GM23338 (cell line): ENCODE results near the gene CPLANE2. TPM values are rescaled to one million over a fixed set of nuclear protein-coding genes. Genes with fewer than 3 reads are reported as not detected.

Source experiments
- ATAC-seq: fragments of 200-7000 bp; cut with Tn5 transposase; 3 replicates; pipeline ENCODE4 v1.9.1; 2020
- DNase-seq: peaks from one replicate; pipeline ENCODE4 v3.0.0-alpha.2; 2015; ENCODE audit warnings: low spot score
- H2AFZ ChIP-seq: fragments of 200-600 bp; sonication (generic); 2 replicates; pipeline ENCODE4 v1.8.0; 2016; ENCODE audit warnings: antibody characterized with exemption, mild to moderate bottlenecking, moderate library complexity
- H3F3A ChIP-seq: fragments of 200-600 bp; sonication (generic); replicated peaks from 2 replicates; pipeline ENCODE4 v1.8.0; 2017; ENCODE audit warnings: antibody characterized with exemption, mixed run types, low read depth
- H3K27ac ChIP-seq: fragments of 200-600 bp; sonication (generic); 2 replicates; pipeline ENCODE4 v1.6.1; 2016; ENCODE audit warnings: low read depth
- H3K27me3 ChIP-seq: fragments of 200-600 bp; sonication (generic); 2 replicates; pipeline ENCODE4 v1.8.0; 2016; ENCODE audit warnings: mild to moderate bottlenecking, mixed run types, moderate library complexity; ENCODE audit not compliant: insufficient read depth
- H3K36me3 ChIP-seq: fragments of 200-600 bp; sonication (generic); 2 replicates; pipeline ENCODE4 v1.8.0; 2016; ENCODE audit warnings: mild to moderate bottlenecking; ENCODE audit not compliant: insufficient read depth
- H3K4me1 ChIP-seq: fragments of 200-600 bp; sonication (generic); 2 replicates; pipeline ENCODE4 v1.8.0; 2016; ENCODE audit warnings: mild to moderate bottlenecking, moderate library complexity; ENCODE audit not compliant: insufficient read depth
- H3K4me2 ChIP-seq: fragments of 200-600 bp; sonication (generic); 2 replicates; pipeline ENCODE4 v1.7.1; 2017; ENCODE audit warnings: mixed run types
- H3K4me3 ChIP-seq: fragments of 200-600 bp; sonication (generic); 2 replicates; pipeline ENCODE4 v1.6.1; 2016; ENCODE audit warnings: mixed run types
- H3K79me2 ChIP-seq: fragments of 200-600 bp; sonication (generic); replicated peaks from 2 replicates; pipeline ENCODE4 v1.8.0; 2017; ENCODE audit warnings: mild to moderate bottlenecking; ENCODE audit not compliant: insufficient read depth
- H3K9me2 ChIP-seq: fragments of 200-600 bp; sonication (generic); 2 replicates; pipeline ENCODE4 v1.8.0; 2017; ENCODE audit not compliant: insufficient read depth
- H4K20me1 ChIP-seq: fragments of 200-600 bp; sonication (generic); replicated peaks from 2 replicates; pipeline ENCODE4 v1.8.0; 2017; ENCODE audit warnings: mild to moderate bottlenecking; ENCODE audit not compliant: insufficient read depth
- H3K27ac Mint-ChIP-seq: 2 replicates; pipeline ENCODE4 v1.8.0; 2020; ENCODE audit warnings: inconsistent platforms, mild to moderate bottlenecking, moderate library complexity, mixed read lengths
- H3K27me3 Mint-ChIP-seq: 3 replicates; pipeline ENCODE4 v1.8.0; 2022; ENCODE audit warnings: low read depth, mild to moderate bottlenecking, moderate library complexity, mixed read lengths, inconsistent platforms; ENCODE audit not compliant: insufficient read depth, poor library complexity
- H3K36me3 Mint-ChIP-seq: 3 replicates; pipeline ENCODE4 v1.8.0; 2021; ENCODE audit warnings: low read depth, mild to moderate bottlenecking, inconsistent platforms, moderate library complexity, mixed read lengths
- H3K4me1 Mint-ChIP-seq: 3 replicates; pipeline ENCODE4 v1.8.0; 2020; ENCODE audit warnings: mild to moderate bottlenecking, inconsistent platforms, mixed read lengths
- H3K4me3 Mint-ChIP-seq: 3 replicates; pipeline ENCODE4 v1.8.0; 2021; ENCODE audit warnings: moderate library complexity, mild to moderate bottlenecking, inconsistent platforms, mixed read lengths
- H3K9me3 Mint-ChIP-seq: 3 replicates; pipeline ENCODE4 v1.8.0; 2020; ENCODE audit warnings: moderate library complexity, mild to moderate bottlenecking, inconsistent platforms, mixed read lengths
- CREB1 ChIP-seq: fragments of 250-450 bp; sonication (Bioruptor Pico); IDR thresholded peaks from 2 replicates; pipeline ENCODE4 v1.5.0; 2020; ENCODE audit warnings: low read depth, mild to moderate bottlenecking, moderate library complexity
- EZH2 ChIP-seq: fragments of 200-600 bp; sonication (generic); IDR thresholded peaks from one replicate; pipeline ENCODE4 v1.8.0; 2017; ENCODE audit warnings: antibody characterized with exemption, mild to moderate bottlenecking, low read depth; ENCODE audit not compliant: unreplicated experiment
- EZH2phosphoT487 ChIP-seq: fragments of 200-600 bp; sonication (generic); IDR thresholded peaks from one replicate; pipeline ENCODE4 v1.8.1; 2018; ENCODE audit warnings: antibody characterized with exemption; ENCODE audit not compliant: unreplicated experiment
- JUNB ChIP-seq: IDR thresholded peaks from one replicate; pipeline ENCODE4 v1.6.1; 2016; ENCODE audit warnings: antibody characterized with exemption; ENCODE audit not compliant: unreplicated experiment
- POLR2AphosphoS5 ChIP-seq: IDR thresholded peaks from 2 replicates; pipeline ENCODE4 v1.6.1; 2016; ENCODE audit warnings: antibody characterized with exemption, low read depth
- STAT1 ChIP-seq: IDR thresholded peaks from one replicate; pipeline ENCODE4 v1.6.1; 2016; ENCODE audit warnings: antibody characterized with exemption; ENCODE audit not compliant: unreplicated experiment
- ZNF331 ChIP-seq: fragments of 250-450 bp; sonication (Bioruptor Pico); IDR thresholded peaks from 2 replicates; pipeline ENCODE4 v1.5.0; 2020; ENCODE audit warnings: low read depth, mild to moderate bottlenecking, moderate library complexity
- polyA plus RNA-seq: library from polyadenylated mRNA; unstranded; fragments of >200 nt; fragmentation: Nextera tagmentation; extraction: Ambion mirVana; gene quantifications from 2 replicates; pipeline ENCODE4 v1.2.1, GENCODE V29; 2016
- total RNA-seq: library from RNA; depleted of rRNA; stranded (reverse); fragments of >200 nt; shearing (Covaris generic); gene quantifications from 2 replicates; pipeline ENCODE4 v1.2.3, GENCODE V29; 2014
- TF ChIP-seq, protein P1 (sequence below): fragments of 250-450 bp; sonication (Bioruptor Pico); IDR thresholded peaks from 2 replicates; pipeline ENCODE4 v1.5.0; 2020; ENCODE audit warnings: mild to moderate bottlenecking, moderate library complexity
- TF ChIP-seq, protein P2 (sequence below), 2 experiments: fragments of 200-600 bp in 1 of 2; sonication (generic) in 1 of 2; conservative IDR thresholded peaks; 2 replicates each; pipeline versions ENCODE4 v1.5.1 to v1.6.1; 2016 to 2017; ENCODE audit warnings: antibody characterized with exemption in 2 of 2, low read depth in 2 of 2, mild to moderate bottlenecking in 2 of 2, moderate library complexity in 1 of 2
- TF ChIP-seq, protein P3 (sequence below): IDR thresholded peaks from one replicate; pipeline ENCODE4 v1.6.1; 2018; ENCODE audit warnings: antibody characterized with exemption; ENCODE audit not compliant: unreplicated experiment

The CPLANE2 gene
- total and polyA plus RNA-seq, 2 experiments from 2014 or later = 0.44 to 1.8 TPM

DNA sequence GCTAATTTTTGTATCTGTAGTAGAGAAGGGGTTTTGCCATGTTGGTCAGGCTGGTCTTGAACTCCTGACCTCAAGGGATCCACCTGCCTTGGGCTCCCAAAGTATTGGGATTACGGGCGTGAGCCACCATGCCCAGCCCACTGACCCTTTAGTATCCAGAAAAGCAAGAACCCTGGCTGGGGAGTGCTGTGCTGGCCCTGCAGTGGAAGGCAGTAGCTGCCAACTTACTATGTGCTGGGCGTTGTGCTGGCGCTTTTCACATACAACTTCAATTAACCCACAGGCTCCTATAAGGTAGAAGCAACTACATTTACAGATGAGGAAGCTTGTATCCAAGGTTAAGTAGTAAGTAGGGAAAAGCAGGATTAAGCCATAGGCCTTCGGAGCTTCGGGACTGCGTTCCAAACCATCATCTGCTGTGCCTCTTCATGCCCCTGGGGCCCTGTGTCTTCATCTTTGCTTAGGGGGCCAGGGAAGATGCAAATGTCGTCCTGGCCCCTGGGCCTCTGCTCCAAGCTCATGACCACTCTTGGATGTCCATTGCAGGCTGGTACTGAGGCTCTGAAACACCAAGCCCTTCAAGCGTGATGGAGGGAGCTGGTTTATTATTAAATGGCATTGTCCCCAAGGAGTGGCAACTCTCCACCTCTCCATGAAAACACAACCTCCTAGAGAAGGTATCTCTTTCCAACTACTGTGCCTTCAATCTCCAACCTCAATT is 8.7 kb upstream of the CPLANE2 start (continued):
- no peak for TF ChIP-seq POLR2AphosphoS5
- TF ChIP-seq, protein P1, sequence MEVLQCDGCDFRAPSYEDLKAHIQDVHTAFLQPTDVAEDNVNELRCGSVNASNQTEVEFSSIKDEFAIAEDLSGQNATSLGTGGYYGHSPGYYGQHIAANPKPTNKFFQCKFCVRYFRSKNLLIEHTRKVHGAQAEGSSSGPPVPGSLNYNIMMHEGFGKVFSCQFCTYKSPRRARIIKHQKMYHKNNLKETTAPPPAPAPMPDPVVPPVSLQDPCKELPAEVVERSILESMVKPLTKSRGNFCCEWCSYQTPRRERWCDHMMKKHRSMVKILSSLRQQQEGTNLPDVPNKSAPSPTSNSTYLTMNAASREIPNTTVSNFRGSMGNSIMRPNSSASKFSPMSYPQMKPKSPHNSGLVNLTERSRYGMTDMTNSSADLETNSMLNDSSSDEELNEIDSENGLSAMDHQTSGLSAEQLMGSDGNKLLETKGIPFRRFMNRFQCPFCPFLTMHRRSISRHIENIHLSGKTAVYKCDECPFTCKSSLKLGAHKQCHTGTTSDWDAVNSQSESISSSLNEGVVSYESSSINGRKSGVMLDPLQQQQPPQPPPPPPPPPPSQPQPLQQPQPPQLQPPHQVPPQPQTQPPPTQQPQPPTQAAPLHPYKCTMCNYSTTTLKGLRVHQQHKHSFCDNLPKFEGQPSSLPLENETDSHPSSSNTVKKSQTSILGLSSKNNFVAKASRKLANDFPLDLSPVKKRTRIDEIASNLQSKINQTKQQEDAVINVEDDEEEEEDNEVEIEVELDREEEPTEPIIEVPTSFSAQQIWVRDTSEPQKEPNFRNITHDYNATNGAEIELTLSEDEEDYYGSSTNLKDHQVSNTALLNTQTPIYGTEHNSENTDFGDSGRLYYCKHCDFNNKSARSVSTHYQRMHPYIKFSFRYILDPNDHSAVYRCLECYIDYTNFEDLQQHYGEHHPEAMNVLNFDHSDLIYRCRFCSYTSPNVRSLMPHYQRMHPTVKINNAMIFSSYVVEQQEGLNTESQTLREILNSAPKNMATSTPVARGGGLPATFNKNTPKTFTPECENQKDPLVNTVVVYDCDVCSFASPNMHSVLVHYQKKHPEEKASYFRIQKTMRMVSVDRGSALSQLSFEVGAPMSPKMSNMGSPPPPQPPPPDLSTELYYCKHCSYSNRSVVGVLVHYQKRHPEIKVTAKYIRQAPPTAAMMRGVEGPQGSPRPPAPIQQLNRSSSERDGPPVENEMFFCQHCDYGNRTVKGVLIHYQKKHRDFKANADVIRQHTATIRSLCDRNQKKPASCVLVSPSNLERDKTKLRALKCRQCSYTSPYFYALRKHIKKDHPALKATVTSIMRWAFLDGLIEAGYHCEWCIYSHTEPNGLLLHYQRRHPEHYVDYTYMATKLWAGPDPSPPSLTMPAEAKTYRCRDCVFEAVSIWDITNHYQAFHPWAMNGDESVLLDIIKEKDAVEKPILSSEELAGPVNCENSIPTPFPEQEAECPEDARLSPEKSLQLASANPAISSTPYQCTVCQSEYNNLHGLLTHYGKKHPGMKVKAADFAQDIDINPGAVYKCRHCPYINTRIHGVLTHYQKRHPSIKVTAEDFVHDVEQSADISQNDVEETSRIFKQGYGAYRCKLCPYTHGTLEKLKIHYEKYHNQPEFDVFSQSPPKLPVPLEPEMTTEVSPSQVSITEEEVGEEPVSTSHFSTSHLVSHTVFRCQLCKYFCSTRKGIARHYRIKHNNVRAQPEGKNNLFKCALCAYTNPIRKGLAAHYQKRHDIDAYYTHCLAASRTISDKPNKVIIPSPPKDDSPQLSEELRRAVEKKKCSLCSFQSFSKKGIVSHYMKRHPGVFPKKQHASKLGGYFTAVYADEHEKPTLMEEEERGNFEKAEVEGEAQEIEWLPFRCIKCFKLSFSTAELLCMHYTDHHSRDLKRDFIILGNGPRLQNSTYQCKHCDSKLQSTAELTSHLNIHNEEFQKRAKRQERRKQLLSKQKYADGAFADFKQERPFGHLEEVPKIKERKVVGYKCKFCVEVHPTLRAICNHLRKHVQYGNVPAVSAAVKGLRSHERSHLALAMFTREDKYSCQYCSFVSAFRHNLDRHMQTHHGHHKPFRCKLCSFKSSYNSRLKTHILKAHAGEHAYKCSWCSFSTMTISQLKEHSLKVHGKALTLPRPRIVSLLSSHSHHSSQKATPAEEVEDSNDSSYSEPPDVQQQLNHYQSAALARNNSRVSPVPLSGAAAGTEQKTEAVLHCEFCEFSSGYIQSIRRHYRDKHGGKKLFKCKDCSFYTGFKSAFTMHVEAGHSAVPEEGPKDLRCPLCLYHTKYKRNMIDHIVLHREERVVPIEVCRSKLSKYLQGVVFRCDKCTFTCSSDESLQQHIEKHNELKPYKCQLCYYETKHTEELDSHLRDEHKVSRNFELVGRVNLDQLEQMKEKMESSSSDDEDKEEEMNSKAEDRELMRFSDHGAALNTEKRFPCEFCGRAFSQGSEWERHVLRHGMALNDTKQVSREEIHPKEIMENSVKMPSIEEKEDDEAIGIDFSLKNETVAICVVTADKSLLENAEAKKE (CRISPR knock-in tag) = no peak
- no peak for TF ChIP-seq STAT1

DNA sequence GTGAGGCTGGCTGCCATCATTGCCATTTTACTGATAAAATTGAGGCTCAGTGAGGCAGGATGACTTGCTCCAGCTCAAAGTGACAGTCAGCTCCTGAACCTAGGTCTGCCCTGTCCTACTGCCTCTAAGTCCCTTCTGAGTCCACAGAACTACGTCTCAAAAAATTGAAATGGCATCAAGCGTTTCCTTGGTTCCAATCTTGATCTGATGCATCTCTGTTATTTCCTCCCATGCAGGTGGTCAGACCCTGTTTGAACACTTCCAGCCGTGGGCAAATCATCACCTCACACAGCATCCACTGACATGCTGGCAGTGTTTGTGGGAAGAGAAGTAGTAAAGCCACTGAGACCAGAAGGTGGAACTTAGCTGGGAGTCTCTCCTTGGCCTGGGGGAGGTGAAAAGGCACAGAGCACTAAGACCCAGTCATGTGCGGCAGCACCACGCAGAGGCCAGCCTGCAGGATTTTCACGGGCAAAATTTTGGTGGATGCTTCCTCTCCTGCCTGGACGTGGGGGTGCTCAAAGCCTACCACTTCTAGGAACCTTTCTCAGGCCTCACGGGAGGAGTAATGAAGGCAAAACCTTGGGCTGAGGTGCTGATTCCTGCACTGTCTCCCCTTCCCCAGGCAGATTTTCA is 7.8 kb upstream of the CPLANE2 start:
- Mint-ChIP-seq H3K27ac (no peak overlapping the region), H3K4me3 (no peak overlapping the region), H3K9me3 (no peaks in the 10 kb centered on the region), H3K36me3 (peaks cover 3% of the 10 kb centered on the region; the same call in 2 of the 3 replicates), H3K27me3 (peaks cover 4% of the 10 kb centered on the region), H3K4me1 (peaks cover 5% of the 10 kb centered on the region; the same call in 1 of the 3 replicates)
- Histone ChIP-seq H4K20me1 (peaks cover 2% of the 10 kb centered on the region; the same call in 1 of the 2 replicates), H3K27me3 (no peaks in the 10 kb centered on the region), H3K4me1 (no peaks in the 10 kb centered on the region), H3K4me2 (no peak overlapping the region), H3F3A (peaks cover 4% of the 10 kb centered on the region), H3K79me2 (no peaks in the 10 kb centered on the region), H2AFZ (no peak overlapping the region), H3K27ac (0 out of 2 replicates have a peak overlapping the region, but pooled peaks have one; percentile 48), H3K4me3 (no peak overlapping the region), H3K36me3 (no peaks in the 10 kb centered on the region), H3K9me2 (no peaks in the 10 kb centered on the region)
- DNase-seq (no peak), ATAC-seq (no peak; the same call in 2 of the 3 replicates)
- TF ChIP-seq EZH2 (no peak), JUNB (no peak), STAT1 (no peak), POLR2AphosphoS5 (no peak), CREB1 (CRISPR knock-in tag) (no peak), ZNF331 (CRISPR knock-in tag) (no peak), EZH2phosphoT487 (no peak)
- TF ChIP-seq, protein P2, sequence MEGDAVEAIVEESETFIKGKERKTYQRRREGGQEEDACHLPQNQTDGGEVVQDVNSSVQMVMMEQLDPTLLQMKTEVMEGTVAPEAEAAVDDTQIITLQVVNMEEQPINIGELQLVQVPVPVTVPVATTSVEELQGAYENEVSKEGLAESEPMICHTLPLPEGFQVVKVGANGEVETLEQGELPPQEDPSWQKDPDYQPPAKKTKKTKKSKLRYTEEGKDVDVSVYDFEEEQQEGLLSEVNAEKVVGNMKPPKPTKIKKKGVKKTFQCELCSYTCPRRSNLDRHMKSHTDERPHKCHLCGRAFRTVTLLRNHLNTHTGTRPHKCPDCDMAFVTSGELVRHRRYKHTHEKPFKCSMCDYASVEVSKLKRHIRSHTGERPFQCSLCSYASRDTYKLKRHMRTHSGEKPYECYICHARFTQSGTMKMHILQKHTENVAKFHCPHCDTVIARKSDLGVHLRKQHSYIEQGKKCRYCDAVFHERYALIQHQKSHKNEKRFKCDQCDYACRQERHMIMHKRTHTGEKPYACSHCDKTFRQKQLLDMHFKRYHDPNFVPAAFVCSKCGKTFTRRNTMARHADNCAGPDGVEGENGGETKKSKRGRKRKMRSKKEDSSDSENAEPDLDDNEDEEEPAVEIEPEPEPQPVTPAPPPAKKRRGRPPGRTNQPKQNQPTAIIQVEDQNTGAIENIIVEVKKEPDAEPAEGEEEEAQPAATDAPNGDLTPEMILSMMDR (conservative IDR thresholded peaks at IDR 0.05; ENCODE audit: low read depth in 2 of 2) = no peak
- TF ChIP-seq, protein P3, sequence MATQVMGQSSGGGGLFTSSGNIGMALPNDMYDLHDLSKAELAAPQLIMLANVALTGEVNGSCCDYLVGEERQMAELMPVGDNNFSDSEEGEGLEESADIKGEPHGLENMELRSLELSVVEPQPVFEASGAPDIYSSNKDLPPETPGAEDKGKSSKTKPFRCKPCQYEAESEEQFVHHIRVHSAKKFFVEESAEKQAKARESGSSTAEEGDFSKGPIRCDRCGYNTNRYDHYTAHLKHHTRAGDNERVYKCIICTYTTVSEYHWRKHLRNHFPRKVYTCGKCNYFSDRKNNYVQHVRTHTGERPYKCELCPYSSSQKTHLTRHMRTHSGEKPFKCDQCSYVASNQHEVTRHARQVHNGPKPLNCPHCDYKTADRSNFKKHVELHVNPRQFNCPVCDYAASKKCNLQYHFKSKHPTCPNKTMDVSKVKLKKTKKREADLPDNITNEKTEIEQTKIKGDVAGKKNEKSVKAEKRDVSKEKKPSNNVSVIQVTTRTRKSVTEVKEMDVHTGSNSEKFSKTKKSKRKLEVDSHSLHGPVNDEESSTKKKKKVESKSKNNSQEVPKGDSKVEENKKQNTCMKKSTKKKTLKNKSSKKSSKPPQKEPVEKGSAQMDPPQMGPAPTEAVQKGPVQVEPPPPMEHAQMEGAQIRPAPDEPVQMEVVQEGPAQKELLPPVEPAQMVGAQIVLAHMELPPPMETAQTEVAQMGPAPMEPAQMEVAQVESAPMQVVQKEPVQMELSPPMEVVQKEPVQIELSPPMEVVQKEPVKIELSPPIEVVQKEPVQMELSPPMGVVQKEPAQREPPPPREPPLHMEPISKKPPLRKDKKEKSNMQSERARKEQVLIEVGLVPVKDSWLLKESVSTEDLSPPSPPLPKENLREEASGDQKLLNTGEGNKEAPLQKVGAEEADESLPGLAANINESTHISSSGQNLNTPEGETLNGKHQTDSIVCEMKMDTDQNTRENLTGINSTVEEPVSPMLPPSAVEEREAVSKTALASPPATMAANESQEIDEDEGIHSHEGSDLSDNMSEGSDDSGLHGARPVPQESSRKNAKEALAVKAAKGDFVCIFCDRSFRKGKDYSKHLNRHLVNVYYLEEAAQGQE = no peak
